Natural killer cell treated with Interleukin-12 subunit alpha and Interleukin-12 subunit beta and Interleukin-15 and Interleukin-18, amount 100 ng/mL, for 72 hours (primary cell): ENCODE measurements around the gene GNA15. TPM values are rescaled to one million over a fixed set of nuclear protein-coding genes. Genes with fewer than 3 reads are reported as not detected.

Source experiments
- ATAC-seq, 2 donors: fragments of 150-1000 bp; cut with Tn5 transposase in 1 of 2; sonication (Bioruptor Pico), chemical (Tn5 transposase) in 1 of 2; 2 replicates each; pipeline ENCODE4 v1.10.0; 2021
- DNase-seq: peaks from one replicate; pipeline ENCODE4 v3.0.0; 2022; ENCODE audit warnings: low spot score
- H3K27ac Mint-ChIP-seq, 2 donors: 1 replicate in 1 of 2; 2 replicates in 1 of 2; pipeline ENCODE4 v1.8.0; 2022; ENCODE audit warnings: mixed read lengths in 2 of 2, mild to moderate bottlenecking in 1 of 2, moderate library complexity in 1 of 2
- H3K27me3 Mint-ChIP-seq, 2 donors: 1 replicate in 1 of 2; 2 replicates in 1 of 2; pipeline ENCODE4 v1.8.0; 2022; ENCODE audit warnings: mixed read lengths in 2 of 2
- H3K36me3 Mint-ChIP-seq: one replicate; pipeline ENCODE4 v1.8.0; 2022; ENCODE audit warnings: mixed read lengths
- H3K4me1 Mint-ChIP-seq, 2 donors: 1 replicate in 1 of 2; 2 replicates in 1 of 2; pipeline ENCODE4 v1.8.0; 2022; ENCODE audit warnings: low read depth in 2 of 2, mixed read lengths in 2 of 2, mild to moderate bottlenecking in 1 of 2
- H3K4me3 Mint-ChIP-seq: one replicate; pipeline ENCODE4 v1.8.0; 2022; ENCODE audit warnings: mixed read lengths
- H3K9me3 Mint-ChIP-seq: 2 replicates; pipeline ENCODE4 v1.8.0; 2022; ENCODE audit warnings: mixed read lengths
- total RNA-seq, 2 donors: library from RNA; stranded (reverse); gene quantifications; one replicate each; pipeline ENCODE4 v1.2.3, GENCODE V29; 2022

The GNA15 gene
- total RNA-seq, 2 donors from 2014 or later: 22.2 to 33.3 TPM

- H3K36me3 Mint-ChIP-seq: no peaks in the 10 kb centered on the region
- H3K4me3 Mint-ChIP-seq: no peak overlapping the region
- ATAC-seq (no peak), DNase-seq (no peak)
- no peak overlapping the region for H3K27ac Mint-ChIP-seq
- H3K27me3 Mint-ChIP-seq: no peaks in the 10 kb centered on the region
- H3K9me3 Mint-ChIP-seq: no peaks in the 10 kb centered on the region
- peaks cover 12% of the 10 kb centered on the region in 2 donors for H3K4me1 Mint-ChIP-seq
Observed at GRCh38 chr19:3121396-3121795, 14.4 kb upstream of the GNA15 start.

GRCh38 chr19:3121821-3122511 lies 13.9 kb upstream of the GNA15 start:
- H3K4me3 Mint-ChIP-seq: no peak overlapping the region
- ATAC-seq (no peak), DNase-seq (no peak)
- no peaks in the 10 kb centered on the region for H3K9me3 Mint-ChIP-seq
- peaks cover 12% of the 10 kb centered on the region in 2 donors for H3K4me1 Mint-ChIP-seq
- H3K27ac Mint-ChIP-seq: no peak overlapping the region
- H3K36me3 Mint-ChIP-seq: no peaks in the 10 kb centered on the region
- no peaks in the 10 kb centered on the region for H3K27me3 Mint-ChIP-seq

GRCh38 chr19:3122512-3122870 lies 13.3 kb upstream of the GNA15 start:
- ATAC-seq (no peak), DNase-seq (no peak)
- H3K4me3 Mint-ChIP-seq: no peak overlapping the region
- no peaks in the 10 kb centered on the region for H3K36me3 Mint-ChIP-seq
- H3K27me3 Mint-ChIP-seq: no peaks in the 10 kb centered on the region
- no peaks in the 10 kb centered on the region for H3K9me3 Mint-ChIP-seq
- no peak overlapping the region for H3K27ac Mint-ChIP-seq
- peaks cover 12% of the 10 kb centered on the region in 2 donors for H3K4me1 Mint-ChIP-seq

- ATAC-seq: no peak
- Mint-ChIP-seq H3K36me3 (no peaks in the 10 kb centered on the region), H3K9me3 (no peaks in the 10 kb centered on the region), H3K4me3 (no peak overlapping the region), H3K27me3 (no peaks in the 10 kb centered on the region), H3K27ac (no peak overlapping the region), H3K4me1 (peaks cover 12% of the 10 kb centered on the region in 2 donors)
- DNase-seq: no peak
Observed at GRCh38 chr19:3123088-3123721, 12.6 kb upstream of the GNA15 start.

GRCh38 chr19:3123956-3124355 lies 11.9 kb upstream of the GNA15 start:
- DNase-seq (no peak), ATAC-seq (no peak)
- H3K36me3 Mint-ChIP-seq: no peaks in the 10 kb centered on the region
- no peaks in the 10 kb centered on the region for H3K9me3 Mint-ChIP-seq
- H3K4me1 Mint-ChIP-seq: peaks cover 12% of the 10 kb centered on the region in 2 donors
- no peak overlapping the region for H3K27ac Mint-ChIP-seq
- H3K4me3 Mint-ChIP-seq: no peak overlapping the region
- no peaks in the 10 kb centered on the region for H3K27me3 Mint-ChIP-seq

GRCh38 chr19:3124630-3125029 lies 11.2 kb upstream of the GNA15 start:
- Mint-ChIP-seq H3K4me3 (no peak overlapping the region), H3K36me3 (no peaks in the 10 kb centered on the region), H3K4me1 (peaks cover 12% of the 10 kb centered on the region in 2 donors), H3K9me3 (no peaks in the 10 kb centered on the region), H3K27ac (peak overlapping the region in 1 of 2 donors; percentile 35), H3K27me3 (no peaks in the 10 kb centered on the region)
- ATAC-seq (no peak), DNase-seq (no peak)

GRCh38 chr19:3125900-3126524 lies 9.8 kb upstream of the GNA15 start:
- Mint-ChIP-seq H3K36me3 (no peaks in the 10 kb centered on the region), H3K27me3 (no peaks in the 10 kb centered on the region), H3K9me3 (no peaks in the 10 kb centered on the region), H3K27ac (peak overlapping the region in 1 of 2 donors; percentile 54), H3K4me1 (peaks cover 12% of the 10 kb centered on the region in 2 donors), H3K4me3 (no peak overlapping the region)
- DNase-seq (no peak), ATAC-seq (peak; percentile 75 to 77)

- ATAC-seq (no peak), DNase-seq (no peak)
- Mint-ChIP-seq H3K4me3 (no peak overlapping the region), H3K27ac (no peak overlapping the region), H3K27me3 (no peaks in the 10 kb centered on the region), H3K4me1 (peaks cover 26 to 27% of the 10 kb centered on the region in 2 donors), H3K9me3 (no peaks in the 10 kb centered on the region), H3K36me3 (no peaks in the 10 kb centered on the region)
Observed at GRCh38 chr19:3129112-3129511, 6.7 kb upstream of the GNA15 start.

GRCh38 chr19:3131168-3131567 lies 4.7 kb upstream of the GNA15 start:
- Mint-ChIP-seq H3K9me3 (no peaks in the 10 kb centered on the region), H3K36me3 (no peaks in the 10 kb centered on the region), H3K4me1 (peaks cover 15% of the 10 kb centered on the region in 2 donors), H3K27ac (no peak overlapping the region), H3K27me3 (no peaks in the 10 kb centered on the region), H3K4me3 (no peak overlapping the region)
- ATAC-seq (no peak), DNase-seq (no peak)

- Mint-ChIP-seq H3K4me1 (peaks cover 19% of the 10 kb centered on the region in 2 donors), H3K4me3 (peak overlapping the region; percentile 74)
- peak; percentile 96 for ATAC-seq
Observed at GRCh38 chr19:3132971-3133792, 2.7 kb upstream of the GNA15 start.

GRCh38 chr19:3133793-3134116 lies 2.1 kb upstream of the GNA15 start:
- Mint-ChIP-seq H3K27ac (peak overlapping the region; percentile 96 to 97), H3K9me3 (no peaks in the 10 kb centered on the region), H3K4me3 (peak overlapping the region; percentile 74), H3K27me3 (peaks cover 0 to 3% of the 10 kb centered on the region in 2 donors), H3K36me3 (no peaks in the 10 kb centered on the region), H3K4me1 (peaks cover 19% of the 10 kb centered on the region in 2 donors)
- ATAC-seq: no peak
- no peak for DNase-seq

More at GRCh38 chr19:3132971-3133792, 2.7 kb upstream of the GNA15 start:
- Mint-ChIP-seq H3K27ac (peak overlapping the region; percentile 96 to 97), H3K36me3 (no peaks in the 10 kb centered on the region), H3K9me3 (no peaks in the 10 kb centered on the region), H3K27me3 (peaks cover 0 to 3% of the 10 kb centered on the region in 2 donors)
- peak; percentile 92 for DNase-seq

- H3K4me1 Mint-ChIP-seq: peaks cover 30 to 33% of the 10 kb centered on the region in 2 donors
- peak overlapping the region; percentile 64 for H3K4me3 Mint-ChIP-seq
- peaks cover 9% of the 10 kb centered on the region for H3K36me3 Mint-ChIP-seq
- H3K9me3 Mint-ChIP-seq: no peaks in the 10 kb centered on the region
- no peak for ATAC-seq
- no peak for DNase-seq
- peaks cover 0 to 3% of the 10 kb centered on the region in 2 donors for H3K27me3 Mint-ChIP-seq
- H3K27ac Mint-ChIP-seq: peak overlapping the region; percentile 24 to 81
Observed at GRCh38 chr19:3136684-3137055, 837 bp downstream of the GNA15 start.

- H3K4me3 Mint-ChIP-seq: peak overlapping the region; percentile 64
- H3K36me3 Mint-ChIP-seq: peaks cover 9% of the 10 kb centered on the region
- H3K4me1 Mint-ChIP-seq: peaks cover 32 to 37% of the 10 kb centered on the region in 2 donors
- H3K27me3 Mint-ChIP-seq: peaks cover 0 to 3% of the 10 kb centered on the region in 2 donors
- DNase-seq (no peak), ATAC-seq (no peak)
- H3K27ac Mint-ChIP-seq: peak overlapping the region; percentile 24 to 81
- H3K9me3 Mint-ChIP-seq: no peaks in the 10 kb centered on the region
Observed at GRCh38 chr19:3137119-3137518, 1.3 kb downstream of the GNA15 start.
